DOHH2 (cell line): ENCODE data around the gene CELF1.

ENCODE experiments used
- H3F3A ChIP-seq: fragments of 200-600 bp; sonication (generic), shearing (Covaris generic); 2 replicates; pipeline ENCODE4 v1.6.0; 2016; ENCODE audit warnings: antibody characterized with exemption, mild to moderate bottlenecking; ENCODE audit not compliant: control insufficient read depth, insufficient read depth
- H3K27ac ChIP-seq: fragments of 200-600 bp; sonication (generic); 2 replicates; pipeline ENCODE4 v1.5.1; 2014; ENCODE audit warnings: low read depth, mild to moderate bottlenecking, low read length, moderate library complexity
- H3K27me3 ChIP-seq: fragments of 200-600 bp; sonication (generic); 2 replicates; pipeline ENCODE4 v1.6.1; 2014; ENCODE audit warnings: mild to moderate bottlenecking, low read length, mixed read lengths; ENCODE audit not compliant: control insufficient read depth
- H3K36me3 ChIP-seq: fragments of 200-600 bp; sonication (generic); 2 replicates; pipeline ENCODE4 v1.6.1; 2014; ENCODE audit warnings: mild to moderate bottlenecking, low read length, moderate library complexity, mixed read lengths; ENCODE audit not compliant: control insufficient read depth
- H3K4me1 ChIP-seq: fragments of 200-600 bp; sonication (generic); 2 replicates; pipeline ENCODE4 v1.6.1; 2014; ENCODE audit warnings: mild to moderate bottlenecking, low read length, mixed read lengths; ENCODE audit not compliant: control insufficient read depth
- H3K4me2 ChIP-seq: fragments of 200-600 bp; sonication (generic); 2 replicates; pipeline ENCODE4 v1.6.0; 2014; ENCODE audit warnings: mild to moderate bottlenecking, low read length, moderate library complexity
- H3K4me3 ChIP-seq: fragments of 200-600 bp; sonication (generic); 2 replicates; pipeline ENCODE4 v1.5.1; 2014; ENCODE audit warnings: mild to moderate bottlenecking, low read length, mixed read lengths
- H3K79me2 ChIP-seq: fragments of 200-600 bp; sonication (generic); 2 replicates; pipeline ENCODE4 v1.6.1; 2014; ENCODE audit warnings: mild to moderate bottlenecking, low read length, mixed read lengths; ENCODE audit not compliant: control insufficient read depth
- H3K9me2 ChIP-seq: fragments of 200-600 bp; sonication (generic); replicated peaks from 2 replicates; pipeline ENCODE4 v1.6.1; 2014; ENCODE audit warnings: mild to moderate bottlenecking, low read length, mixed read lengths; ENCODE audit not compliant: control insufficient read depth
- H3K9me3 ChIP-seq: fragments of 200-600 bp; sonication (generic); 2 replicates; pipeline ENCODE4 v1.6.1; 2014; ENCODE audit warnings: antibody characterized with exemption, low read length, mixed read lengths; ENCODE audit not compliant: control insufficient read depth, insufficient read depth
- H4K20me1 ChIP-seq: fragments of 200-600 bp; sonication (generic); 2 replicates; pipeline ENCODE4 v1.6.0; 2014; ENCODE audit warnings: low read depth, mild to moderate bottlenecking, antibody characterized with exemption, low read length, moderate library complexity; ENCODE audit not compliant: control insufficient read depth, insufficient read depth
- CTCF ChIP-seq: fragments of 200-600 bp; sonication (generic); IDR thresholded peaks from one replicate; pipeline ENCODE4 v1.5.1; 2014; ENCODE audit warnings: antibody characterized with exemption, mild to moderate bottlenecking, low read depth, low read length; ENCODE audit not compliant: poor library complexity, severe bottlenecking
- EZH2phosphoT487 ChIP-seq: fragments of 200-600 bp; sonication (generic); IDR thresholded peaks from 2 replicates; pipeline ENCODE4 v1.6.1; 2017; ENCODE audit warnings: borderline replicate concordance, mild to moderate bottlenecking, antibody characterized with exemption, low read length, moderate library complexity, mixed read lengths

The CELF1 gene

GRCh38 chr11:47468598-47469214 is 84.2 kb downstream of the CELF1 start:
- Histone ChIP-seq H3K4me2 (no peak overlapping the region), H3K79me2 (no peaks in the 10 kb centered on the region; the same call in 1 of the 2 replicates)
- TF ChIP-seq CTCF = no peak
- TF ChIP-seq EZH2phosphoT487 = no peak

GRCh38 chr11:47467357-47467756 is 85.6 kb downstream of the CELF1 start:
- Histone ChIP-seq H3K4me3 (no peak overlapping the region), H3K27me3 (no peaks in the 10 kb centered on the region), H3K4me2 (no peak overlapping the region), H3K9me2 (no peaks in the 10 kb centered on the region), H3K9me3 (no peaks in the 10 kb centered on the region), H3K36me3 (peaks cover 66% of the 10 kb centered on the region), H3K79me2 (no peaks in the 10 kb centered on the region; the same call in 1 of the 2 replicates), H4K20me1 (no peaks in the 10 kb centered on the region), H3K27ac (no peak overlapping the region), H3F3A (no peaks in the 10 kb centered on the region), H3K4me1 (no peaks in the 10 kb centered on the region)
- TF ChIP-seq CTCF (no peak), EZH2phosphoT487 (no peak)

More at GRCh38 chr11:47468598-47469214, 84.2 kb downstream of the CELF1 start:
- Histone ChIP-seq H4K20me1 (no peaks in the 10 kb centered on the region), H3F3A (no peaks in the 10 kb centered on the region), H3K4me1 (no peaks in the 10 kb centered on the region), H3K27me3 (no peaks in the 10 kb centered on the region), H3K27ac (no peak overlapping the region), H3K36me3 (peaks cover 80% of the 10 kb centered on the region), H3K9me2 (no peaks in the 10 kb centered on the region), H3K4me3 (no peak overlapping the region), H3K9me3 (no peaks in the 10 kb centered on the region)

- Histone ChIP-seq H3F3A (no peaks in the 10 kb centered on the region), H4K20me1 (no peaks in the 10 kb centered on the region), H3K4me2 (no peak overlapping the region), H3K27ac (no peak overlapping the region), H3K79me2 (no peaks in the 10 kb centered on the region; the same call in 1 of the 2 replicates), H3K9me2 (no peaks in the 10 kb centered on the region), H3K27me3 (no peaks in the 10 kb centered on the region), H3K36me3 (peaks cover 61% of the 10 kb centered on the region), H3K4me3 (no peak overlapping the region), H3K9me3 (no peaks in the 10 kb centered on the region), H3K4me1 (no peaks in the 10 kb centered on the region)
- TF ChIP-seq CTCF (no peak), EZH2phosphoT487 (no peak)
These were observed 86.2 kb downstream of the CELF1 start for GRCh38 chr11:47466701-47467250.
